IPS DF 4.7 (cell line): ENCODE data around the gene ATG2B.
"Not testable (repeated sequence)": the region's sequence is repeated elsewhere in the genome, so short reads cannot be mapped to it uniquely, and the experiment has no call there.

Experiments used
- DNase-seq: peaks from one replicate; pipeline ENCODE4 v3.0.0-alpha.2; 2013; ENCODE audit warnings: low spot score; ENCODE audit errors: extremely low read depth

Gene ATG2B

GRCh38 chr14:96380735-96381134 is 17.6 kb upstream of the ATG2B start:
- DNase-seq, result no peak

GRCh38 chr14:96376093-96376492 is 13.0 kb upstream of the ATG2B start:
- DNase-seq, result no peak

- DNase-seq, result no peak
Measured at GRCh38 chr14:96373538-96373937, 10.4 kb upstream of the ATG2B start.

- DNase-seq, result no peak
Measured at GRCh38 chr14:96370528-96370927, 7.4 kb upstream of the ATG2B start.

GRCh38 chr14:96368534-96368933 is 5.4 kb upstream of the ATG2B start:
- no peak for DNase-seq

GRCh38 chr14:96364962-96365361 is 1.8 kb upstream of the ATG2B start:
- no peak for DNase-seq

GRCh38 chr14:96363751-96364336 is 703 bp upstream of the ATG2B start:
- no peak for DNase-seq

GRCh38 chr14:96362071-96362964 is 823 bp downstream of the ATG2B start:
- no peak for DNase-seq

- no peak for DNase-seq
Measured at GRCh38 chr14:96359959-96360358, 3.2 kb downstream of the ATG2B start.

- no peak for DNase-seq
Measured at GRCh38 chr14:96357216-96357615, 5.9 kb downstream of the ATG2B start.

GRCh38 chr14:96354246-96354645 is 8.9 kb downstream of the ATG2B start:
- DNase-seq, result no peak

GRCh38 chr14:96352708-96353107 is 10.4 kb downstream of the ATG2B start:
- DNase-seq, result no peak

- no peak for DNase-seq
Measured at GRCh38 chr14:96351986-96352385, 11.2 kb downstream of the ATG2B start.

GRCh38 chr14:96349286-96350075 is 13.7 kb downstream of the ATG2B start:
- no peak for DNase-seq

GRCh38 chr14:96347957-96348356 is 15.2 kb downstream of the ATG2B start:
- DNase-seq, result not testable (repeated sequence)

GRCh38 chr14:96345669-96346068 is 17.5 kb downstream of the ATG2B start:
- DNase-seq, result no peak

- DNase-seq, result no peak
Measured at GRCh38 chr14:96341323-96341722, 21.8 kb downstream of the ATG2B start.

- no peak for DNase-seq
Measured at GRCh38 chr14:96338551-96338950, 24.6 kb downstream of the ATG2B start.

GRCh38 chr14:96324219-96324618 is 38.9 kb downstream of the ATG2B start:
- no peak for DNase-seq

- DNase-seq, result no peak
Measured at GRCh38 chr14:96320605-96321004, 42.5 kb downstream of the ATG2B start.

- no peak for DNase-seq
Measured at GRCh38 chr14:96318836-96319235, 44.3 kb downstream of the ATG2B start.

- DNase-seq, result no peak
Measured at GRCh38 chr14:96316087-96316486, 47.1 kb downstream of the ATG2B start.
